Mesenchymal stem cell (in vitro differentiated cells and primary cell): Measurements from ENCODE around the gene ZC3H7B.

Experiments
- DNase-seq: peaks from one replicate; pipeline ENCODE4 v3.0.0-alpha.2; 2013
- H2AFZ ChIP-seq: one replicate; pipeline ENCODE4 v1.6.1; 2013; ENCODE audit warnings: low read depth, mild to moderate bottlenecking, control low read depth, inconsistent platforms, low read length, moderate library complexity
- H2AK5ac ChIP-seq: 2 replicates; pipeline ENCODE4 v1.6.1; 2013; ENCODE audit warnings: low read length, moderate library complexity, mild to moderate bottlenecking, inconsistent platforms; ENCODE audit not compliant: severe bottlenecking
- H2BK120ac ChIP-seq: one replicate; pipeline ENCODE4 v1.6.1; 2013; ENCODE audit warnings: low read depth, mild to moderate bottlenecking, inconsistent platforms, low read length, moderate library complexity
- H2BK12ac ChIP-seq, 2 experiments: one replicate each; pipeline ENCODE4 v1.6.1; 2013; ENCODE audit warnings: inconsistent platforms in 2 of 2, low read length in 2 of 2, mild to moderate bottlenecking in 2 of 2, moderate library complexity in 2 of 2, control low read depth in 1 of 2
- H2BK15ac ChIP-seq: one replicate; pipeline ENCODE4 v1.6.1; 2013; ENCODE audit warnings: mild to moderate bottlenecking, low read depth, inconsistent platforms; ENCODE audit not compliant: poor library complexity, severe bottlenecking
- H2BK5ac ChIP-seq: 2 replicates; pipeline ENCODE4 v1.6.1; 2013; ENCODE audit warnings: low read depth, mild to moderate bottlenecking, low read length, control low read depth, inconsistent platforms; ENCODE audit not compliant: poor library complexity, severe bottlenecking
- H3K14ac ChIP-seq, 2 experiments: one replicate each; pipeline ENCODE4 v1.6.1; 2013; ENCODE audit warnings: inconsistent platforms in 2 of 2, low read length in 2 of 2, control low read depth in 1 of 2, mild to moderate bottlenecking in 1 of 2, moderate library complexity in 1 of 2
- H3K18ac ChIP-seq, 2 experiments: one replicate each; pipeline ENCODE4 v1.6.1; 2013; ENCODE audit warnings: inconsistent platforms in 2 of 2, low read length in 2 of 2, control low read depth in 1 of 2, low read depth in 1 of 2, mild to moderate bottlenecking in 1 of 2
- H3K23ac ChIP-seq, 2 experiments: one replicate each; pipeline ENCODE4 v1.6.1; 2013; ENCODE audit warnings: inconsistent platforms in 2 of 2, low read length in 2 of 2, mild to moderate bottlenecking in 2 of 2, moderate library complexity in 2 of 2, control low read depth in 1 of 2
- H3K27ac ChIP-seq: 2 replicates; pipeline ENCODE4 v1.5.1; 2013; ENCODE audit warnings: mild to moderate bottlenecking, moderate library complexity, low read length, control low read depth, inconsistent platforms; ENCODE audit not compliant: poor library complexity, severe bottlenecking
- H3K27me3 ChIP-seq, 2 experiments: 2 replicates each; pipeline versions ENCODE4 v1.6.1 to v1.7.0; 2013; ENCODE audit warnings: low read length in 2 of 2, mild to moderate bottlenecking in 2 of 2, moderate library complexity in 2 of 2, control low read depth in 1 of 2, inconsistent platforms in 1 of 2; ENCODE audit not compliant: control insufficient read depth in 1 of 2, insufficient read depth in 1 of 2
- H3K36me3 ChIP-seq, 2 experiments: 2 replicates each; pipeline versions ENCODE4 v1.6.1 to v1.7.0; 2013; ENCODE audit warnings: low read length in 2 of 2, control low read depth in 1 of 2, inconsistent platforms in 1 of 2, low read depth in 1 of 2, mild to moderate bottlenecking in 1 of 2; ENCODE audit not compliant: insufficient read depth in 2 of 2, control insufficient read depth in 1 of 2
- H3K4ac ChIP-seq, 2 experiments: one replicate each; pipeline ENCODE4 v1.6.1; 2013; ENCODE audit warnings: inconsistent platforms in 2 of 2, low read length in 2 of 2, mild to moderate bottlenecking in 2 of 2, moderate library complexity in 2 of 2, control low read depth in 1 of 2, low read depth in 1 of 2
- H3K4me1 ChIP-seq: 2 replicates; pipeline ENCODE4 v1.6.1; 2013; ENCODE audit warnings: low read depth, low read length, control low read depth; ENCODE audit not compliant: control insufficient read depth, insufficient read depth
- H3K4me2 ChIP-seq: 2 replicates; pipeline ENCODE4 v1.6.1; 2013; ENCODE audit warnings: low read length, mild to moderate bottlenecking, inconsistent platforms; ENCODE audit not compliant: poor library complexity, severe bottlenecking
- H3K4me3 ChIP-seq, 2 experiments: 2 replicates each; pipeline versions ENCODE4 v1.5.1 to v1.7.0; 2013; ENCODE audit warnings: low read length in 2 of 2, mild to moderate bottlenecking in 2 of 2, control low read depth in 1 of 2, low read depth in 1 of 2; ENCODE audit not compliant: insufficient read depth in 1 of 2
- H3K79me1 ChIP-seq: replicated peaks from 2 replicates; pipeline ENCODE4 v1.6.1; 2013; ENCODE audit warnings: mild to moderate bottlenecking, control low read depth, low read length, inconsistent platforms; ENCODE audit not compliant: poor library complexity, severe bottlenecking
- H3K9ac ChIP-seq: 2 replicates; pipeline ENCODE4 v1.7.0; 2013; ENCODE audit warnings: mild to moderate bottlenecking, low read length, moderate library complexity
- H3K9me3 ChIP-seq: 2 replicates; pipeline ENCODE4 v1.7.0; 2013; ENCODE audit warnings: mild to moderate bottlenecking, low read length; ENCODE audit not compliant: control insufficient read depth
- H4K8ac ChIP-seq: one replicate; pipeline ENCODE4 v1.6.1; 2013; ENCODE audit warnings: inconsistent platforms, mild to moderate bottlenecking, low read length, moderate library complexity
- H4K91ac ChIP-seq: one replicate; pipeline ENCODE4 v1.6.1; 2013; ENCODE audit warnings: mild to moderate bottlenecking, low read length, inconsistent platforms
- WGBS: methylation state at CpG from one replicate; pipeline ENCODE4 v1.1.7; 2013; ENCODE audit warnings: mixed read lengths; 5-methylcytosine and 5-hydroxymethylcytosine counted together

The ZC3H7B gene

GRCh38 chr22:41347066-41347859, 45.9 kb downstream of the ZC3H7B start:
- DNase-seq: no peak
- no peak overlapping the region for H4K91ac ChIP-seq
- no peak overlapping the region for H2BK120ac ChIP-seq
- no peak overlapping the region for H2AFZ ChIP-seq
- peaks cover 18% of the 10 kb centered on the region for H3K4me1 ChIP-seq
- 97% methylated on average over 17 of the region's 18 CpGs for WGBS
- no peak overlapping the region for H3K18ac ChIP-seq
- no peaks in the 10 kb centered on the region for H3K9me3 ChIP-seq
- H3K23ac ChIP-seq: no peak overlapping the region
- H3K4ac ChIP-seq: no peak overlapping the region
- no peak overlapping the region for H3K14ac ChIP-seq
- no peak overlapping the region for H2BK12ac ChIP-seq
- H3K36me3 ChIP-seq: peaks cover 85 to 93% of the 10 kb centered on the region in 2 experiments
- H3K4me2 ChIP-seq: no peak overlapping the region
- no peak overlapping the region for H3K4me3 ChIP-seq
- H3K27me3 ChIP-seq: no peaks in the 10 kb centered on the region
- H3K79me1 ChIP-seq: peaks cover 30% of the 10 kb centered on the region
- H2BK5ac ChIP-seq: no peak overlapping the region
- H2AK5ac ChIP-seq: no peak overlapping the region
- H4K8ac ChIP-seq: no peak overlapping the region
- H3K9ac ChIP-seq: no peak overlapping the region
- H3K27ac ChIP-seq: no peak overlapping the region
- no peak overlapping the region for H2BK15ac ChIP-seq

- Histone ChIP-seq H3K18ac (no peak overlapping the region), H3K4me2 (no peak overlapping the region), H4K91ac (peak overlapping the region; percentile 47), H2BK15ac (peak overlapping the region; percentile 12), H3K79me1 (peaks cover 31% of the 10 kb centered on the region), H3K27me3 (no peaks in the 10 kb centered on the region), H4K8ac (no peak overlapping the region), H3K4me1 (peaks cover 18% of the 10 kb centered on the region), H2AFZ (no peak overlapping the region), H3K9ac (no peak overlapping the region), H3K36me3 (peaks cover 83 to 87% of the 10 kb centered on the region in 2 experiments), H2BK5ac (no peak overlapping the region), H3K9me3 (no peaks in the 10 kb centered on the region), H3K4me3 (no peak overlapping the region), H3K23ac (no peak overlapping the region), H2BK12ac (no peak overlapping the region), H3K27ac (no peak overlapping the region), H3K14ac (no peak overlapping the region), H3K4ac (no peak overlapping the region), H2BK120ac (no peak overlapping the region), H2AK5ac (no peak overlapping the region)
- no peak for DNase-seq
- 98% methylated on average over 22 of the region's 22 CpGs for WGBS
Observed at GRCh38 chr22:41348964-41349484, 47.7 kb downstream of the ZC3H7B start.

- Histone ChIP-seq H3K27ac (no peak overlapping the region), H3K9ac (peak overlapping the region; percentile 50), H3K27me3 (no peaks in the 10 kb centered on the region), H2AFZ (no peak overlapping the region), H3K36me3 (peaks cover 83 to 88% of the 10 kb centered on the region in 2 experiments), H4K91ac (no peak overlapping the region), H3K18ac (no peak overlapping the region), H2BK5ac (no peak overlapping the region), H2BK15ac (no peak overlapping the region), H3K4ac (no peak overlapping the region), H2AK5ac (no peak overlapping the region), H3K14ac (no peak overlapping the region), H3K4me3 (no peak overlapping the region), H3K4me1 (peaks cover 18% of the 10 kb centered on the region), H2BK12ac (no peak overlapping the region), H4K8ac (no peak overlapping the region), H2BK120ac (no peak overlapping the region), H3K79me1 (peaks cover 31% of the 10 kb centered on the region), H3K4me2 (no peak overlapping the region), H3K9me3 (no peaks in the 10 kb centered on the region), H3K23ac (no peak overlapping the region)
- DNase-seq: peak; percentile 14
- WGBS: 74% methylated on average over 4 of the region's 4 CpGs
Observed at GRCh38 chr22:41350087-41350486, 48.8 kb downstream of the ZC3H7B start.

- Histone ChIP-seq H3K14ac (peak overlapping the region in 1 of 2 experiments; percentile 37), H3K9me3 (no peaks in the 10 kb centered on the region), H4K8ac (no peak overlapping the region), H2BK15ac (no peak overlapping the region), H4K91ac (no peak overlapping the region), H2AFZ (no peak overlapping the region), H2BK5ac (no peak overlapping the region), H3K4ac (no peak overlapping the region), H3K9ac (peak overlapping the region; percentile 50), H3K4me2 (no peak overlapping the region), H2BK12ac (no peak overlapping the region), H3K27ac (no peak overlapping the region), H3K27me3 (no peaks in the 10 kb centered on the region), H3K79me1 (peaks cover 28% of the 10 kb centered on the region), H3K4me3 (no peak overlapping the region), H3K36me3 (peaks cover 86 to 91% of the 10 kb centered on the region in 2 experiments), H2BK120ac (no peak overlapping the region), H3K18ac (no peak overlapping the region), H3K23ac (no peak overlapping the region), H2AK5ac (no peak overlapping the region), H3K4me1 (peaks cover 18% of the 10 kb centered on the region)
- 95% methylated on average over 5 of the region's 5 CpGs for WGBS
- DNase-seq: no peak
Observed at GRCh38 chr22:41351011-41351410, 49.7 kb downstream of the ZC3H7B start.
